HFF-Myc (cell line): Measurements from ENCODE around the gene TNS1.

Experiments
- DNase-seq: peaks from one replicate; pipeline ENCODE4 v3.0.0-alpha.2; 2011; ENCODE audit warnings: low read depth; ENCODE audit errors: extremely low read depth
- H3K4me3 ChIP-seq: replicated peaks from 2 replicates; pipeline ENCODE4 v1.5.1; 2011; ENCODE audit warnings: low read depth, mild to moderate bottlenecking, control low read depth, low read length
- CTCF ChIP-seq: IDR thresholded peaks from 2 replicates; pipeline ENCODE4 v1.5.1; 2012; ENCODE audit warnings: mild to moderate bottlenecking, low read depth, low read length, control low read depth; ENCODE audit errors: missing control alignments

TNS1 gene

GRCh38 chr2:217931846-217932560 is 70.8 kb downstream of the TNS1 start:
- H3K4me3 ChIP-seq: no peak overlapping the region
- no peak for DNase-seq
- no peak for TF ChIP-seq CTCF

GRCh38 chr2:217930761-217931563 is 71.8 kb downstream of the TNS1 start:
- no peak overlapping the region for H3K4me3 ChIP-seq
- DNase-seq: no peak
- no peak for TF ChIP-seq CTCF

- no peak for TF ChIP-seq CTCF
- H3K4me3 ChIP-seq: no peak overlapping the region
- DNase-seq: no peak
These were observed 72.8 kb downstream of the TNS1 start for GRCh38 chr2:217929757-217930707.

- no peak for TF ChIP-seq CTCF
- DNase-seq: no peak
- no peak overlapping the region for H3K4me3 ChIP-seq
These were observed 73.5 kb downstream of the TNS1 start for GRCh38 chr2:217929272-217929671.

GRCh38 chr2:217928324-217929181 is 74.2 kb downstream of the TNS1 start:
- DNase-seq: no peak
- no peak overlapping the region for H3K4me3 ChIP-seq
- TF ChIP-seq CTCF: no peak
